Skin of body (tissue), 2 donors: Measurements from ENCODE around the gene RSAD1. TPM values are rescaled to one million over a fixed set of nuclear protein-coding genes. Genes with fewer than 3 reads are reported as not detected.

Experiments used
- DNase-seq: peaks from one replicate; lab custom pipeline; 2025; lab: John Stamatoyannopoulos, UW
- total RNA-seq: library from RNA; depleted of rRNA; stranded (reverse); fragments of >200 nt; gene quantifications from one replicate; pipeline ENCODE4 v1.2.3, GENCODE V29; 2014

Gene RSAD1
- total RNA-seq, 1 donor from 2014 or later = 19.4 TPM

- no peak for DNase-seq
These were observed 20.4 kb upstream of the RSAD1 start for GRCh38 chr17:50458270-50458669.

GRCh38 chr17:50458701-50459676, 19.7 kb upstream of the RSAD1 start:
- DNase-seq = no peak

- no peak for DNase-seq
These were observed 18.9 kb upstream of the RSAD1 start for GRCh38 chr17:50459756-50460155.

GRCh38 chr17:50460831-50461526, 17.7 kb upstream of the RSAD1 start:
- no peak for DNase-seq

- no peak for DNase-seq
These were observed 17.0 kb upstream of the RSAD1 start for GRCh38 chr17:50461550-50462132.

DNA sequence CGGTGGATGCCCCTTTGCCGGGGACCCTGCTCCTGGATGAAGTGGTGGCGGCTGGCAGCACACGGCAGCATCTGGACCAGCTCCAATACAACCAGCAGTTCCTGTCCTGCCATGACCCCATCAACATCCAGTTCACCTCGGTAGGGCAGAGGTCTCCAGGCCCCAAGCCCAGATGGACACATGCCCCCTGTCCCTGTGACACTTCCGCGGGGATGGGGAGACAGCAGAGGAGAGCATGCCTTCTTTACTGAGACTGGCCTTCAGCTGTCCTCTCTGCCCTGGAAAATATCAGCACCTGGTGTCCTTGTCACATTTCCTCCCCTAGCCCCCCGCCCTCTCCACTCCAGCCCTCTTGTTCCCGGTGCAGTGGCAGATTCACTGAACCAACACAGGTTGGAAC, 16.2 kb upstream of the RSAD1 start:
- no peak for DNase-seq

- DNase-seq = no peak
These were observed 14.5 kb upstream of the RSAD1 start for GRCh38 chr17:50464121-50464520.

GRCh38 chr17:50464736-50465135, 13.9 kb upstream of the RSAD1 start:
- DNase-seq = no peak

DNA sequence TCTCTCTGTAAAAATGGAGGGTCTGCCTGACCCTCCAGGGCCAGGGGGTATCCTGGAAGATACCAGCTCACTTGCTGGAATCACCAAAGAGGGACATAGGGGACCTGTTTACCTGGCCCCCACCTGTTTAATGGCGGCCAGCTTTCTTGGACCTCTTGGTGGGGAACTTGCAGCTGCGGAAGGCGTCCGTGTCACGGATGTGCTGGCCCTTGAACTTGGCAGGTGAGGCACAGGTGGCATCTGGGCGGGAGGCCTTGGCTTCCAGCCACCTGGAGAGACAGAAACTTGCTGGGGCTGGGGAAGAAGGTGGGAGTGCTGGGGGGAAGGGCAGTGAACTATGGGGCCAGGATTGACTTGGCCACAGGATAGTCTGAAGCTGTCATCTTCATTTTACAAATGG, 13.5 kb upstream of the RSAD1 start:
- no peak for DNase-seq

DNA sequence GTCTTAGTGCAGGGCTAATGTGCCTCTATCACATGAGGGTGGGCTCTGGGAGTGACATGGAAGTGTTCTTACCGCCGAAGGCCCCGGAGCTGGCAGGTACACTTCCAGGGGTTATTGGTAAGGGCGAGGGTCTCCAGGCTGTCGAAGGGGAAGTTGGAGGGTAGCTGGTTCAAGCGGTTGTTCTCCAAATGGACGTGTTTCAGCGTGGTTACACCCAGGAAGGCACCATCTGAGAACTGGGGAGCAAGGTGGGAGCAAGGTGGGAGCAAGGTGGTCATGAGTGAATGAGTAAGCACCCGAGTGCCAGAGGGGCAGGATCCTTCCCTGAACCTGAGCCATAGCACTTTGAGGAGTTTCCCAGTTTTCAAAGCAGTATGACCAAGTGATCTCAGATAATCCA, 13.0 kb upstream of the RSAD1 start:
- DNase-seq = no peak

DNA sequence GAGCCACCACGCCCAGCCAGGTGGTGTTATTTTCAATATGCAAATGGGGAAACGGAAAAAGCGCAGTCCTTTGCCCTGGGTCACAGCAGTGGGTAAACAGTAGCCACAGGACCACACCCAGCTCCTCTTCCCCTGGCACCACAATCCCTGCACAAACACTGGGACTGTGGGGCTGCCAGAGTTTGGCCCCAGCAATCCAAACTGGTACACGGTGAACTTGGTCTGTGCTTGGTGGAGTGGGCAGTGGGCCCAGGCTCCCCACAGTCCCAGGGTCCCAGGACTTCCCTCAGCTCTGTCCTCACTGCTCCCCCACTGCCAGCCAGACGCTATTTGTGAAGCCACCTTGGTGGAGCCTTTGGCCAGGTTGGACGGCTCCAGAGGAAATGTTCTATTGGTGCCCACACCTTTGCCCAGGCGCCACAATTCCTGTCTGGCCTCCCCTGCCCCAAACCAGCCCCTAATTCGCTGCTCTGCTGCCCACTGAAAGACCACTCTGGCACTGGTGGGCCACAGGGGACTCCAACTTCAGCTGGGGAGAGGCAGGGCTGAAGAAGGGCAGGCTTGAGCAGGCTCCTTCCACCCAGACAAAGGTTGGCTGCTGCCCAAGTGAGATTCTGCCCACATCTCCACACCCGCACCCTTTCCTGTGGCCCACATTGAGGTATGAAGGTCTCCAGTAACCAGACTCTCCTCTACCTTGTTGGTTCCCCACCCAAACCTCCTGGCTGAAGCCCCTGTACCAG, 12.1 kb upstream of the RSAD1 start:
- no peak for DNase-seq

- DNase-seq = no peak
These were observed 11.4 kb upstream of the RSAD1 start for GRCh38 chr17:50467114-50467854.

DNA sequence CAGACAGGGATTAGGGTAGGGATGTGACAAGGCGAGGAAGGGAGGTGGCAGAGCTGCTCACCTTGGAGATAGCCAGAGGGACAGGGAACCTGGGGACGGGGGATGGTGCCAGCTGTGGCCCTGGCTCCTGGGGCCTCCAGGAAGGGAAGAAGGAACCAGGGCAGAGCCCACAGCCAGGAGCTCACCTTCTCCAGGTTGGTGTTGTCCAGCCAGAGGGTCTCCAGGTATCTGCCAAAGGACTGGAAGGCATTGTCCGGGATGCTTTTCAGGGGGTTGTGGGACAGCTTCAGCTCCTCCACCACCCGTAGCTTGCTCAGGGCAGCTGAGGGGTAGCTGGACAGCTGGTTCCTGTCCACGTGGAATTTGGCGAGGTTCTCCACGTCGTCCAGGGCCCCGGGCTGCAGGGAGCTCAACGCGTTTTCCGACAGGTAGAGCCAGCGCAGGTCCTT, 10.8 kb upstream of the RSAD1 start:
- DNase-seq = no peak

DNA sequence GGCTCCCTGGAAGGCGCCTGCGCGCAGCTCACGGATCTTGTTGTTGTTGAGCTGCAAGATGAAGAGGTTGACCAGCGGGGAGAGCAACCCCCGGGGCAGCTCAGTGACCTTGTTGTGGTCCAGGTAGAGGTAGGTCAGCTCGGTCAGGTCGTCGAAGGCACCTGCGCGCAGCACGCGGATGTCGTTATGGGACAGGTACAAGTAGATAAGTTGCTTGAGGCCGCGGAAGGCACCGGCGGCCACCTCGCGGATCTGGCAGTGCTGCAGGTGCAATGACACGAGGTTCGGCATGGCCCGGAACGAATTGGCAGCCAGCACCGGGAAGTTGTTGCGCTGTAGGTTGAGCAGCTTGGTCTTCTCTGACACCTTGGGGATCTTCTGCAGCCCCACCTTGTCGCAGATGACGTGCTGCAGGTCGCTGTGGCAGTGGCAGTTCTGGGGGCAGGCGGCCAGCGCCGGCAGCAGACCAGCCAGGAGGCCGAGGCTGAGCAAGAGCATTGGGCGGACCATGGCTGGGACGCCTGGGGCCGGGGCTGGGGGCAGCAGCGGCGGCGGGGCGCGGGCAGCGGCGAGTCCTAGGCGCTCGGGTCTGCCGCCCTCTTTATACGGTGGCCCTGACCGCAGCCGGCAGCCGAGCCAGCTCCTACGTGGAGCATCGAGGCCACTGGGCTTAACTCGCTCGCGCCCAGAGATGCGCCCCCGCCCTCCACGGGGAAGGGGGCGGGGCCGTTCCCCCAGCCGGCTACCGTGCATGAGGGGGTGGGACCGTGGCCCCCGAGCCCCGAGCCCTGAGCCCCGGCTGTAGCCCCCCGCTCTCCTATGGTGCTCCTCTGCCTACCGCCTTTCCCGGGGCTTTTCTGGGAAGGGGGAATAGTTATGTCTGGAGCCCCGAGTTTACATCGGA, 10.1 kb upstream of the RSAD1 start, which contains the start of gene CHAD:
CHAD (minus strand) TSS at position 577 of the 904 bp plus-strand sequence; CDS start at position 510, 67 bp downstream.
- DNase-seq = no peak

DNA sequence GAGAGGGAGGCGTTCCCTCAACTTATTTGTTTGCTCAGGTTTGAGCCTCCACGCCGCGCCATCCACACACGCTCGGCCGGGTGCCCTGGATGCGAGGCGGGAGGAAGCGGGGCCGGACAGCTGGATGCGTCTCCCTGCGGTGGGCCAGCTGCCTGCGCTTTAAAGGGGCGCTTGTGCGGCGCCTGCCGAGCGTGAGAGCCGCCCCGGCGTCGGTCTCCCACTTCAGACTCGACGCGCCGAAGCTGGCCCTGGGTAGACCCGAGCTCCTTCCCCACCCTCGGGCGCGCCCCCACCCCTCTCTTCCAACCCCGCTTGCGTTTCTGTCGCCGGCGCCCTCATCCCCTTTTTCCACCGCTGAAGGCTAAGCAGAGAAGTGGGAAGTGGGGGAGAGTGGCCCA, 9.5 kb upstream of the RSAD1 start:
- no peak for DNase-seq

DNA sequence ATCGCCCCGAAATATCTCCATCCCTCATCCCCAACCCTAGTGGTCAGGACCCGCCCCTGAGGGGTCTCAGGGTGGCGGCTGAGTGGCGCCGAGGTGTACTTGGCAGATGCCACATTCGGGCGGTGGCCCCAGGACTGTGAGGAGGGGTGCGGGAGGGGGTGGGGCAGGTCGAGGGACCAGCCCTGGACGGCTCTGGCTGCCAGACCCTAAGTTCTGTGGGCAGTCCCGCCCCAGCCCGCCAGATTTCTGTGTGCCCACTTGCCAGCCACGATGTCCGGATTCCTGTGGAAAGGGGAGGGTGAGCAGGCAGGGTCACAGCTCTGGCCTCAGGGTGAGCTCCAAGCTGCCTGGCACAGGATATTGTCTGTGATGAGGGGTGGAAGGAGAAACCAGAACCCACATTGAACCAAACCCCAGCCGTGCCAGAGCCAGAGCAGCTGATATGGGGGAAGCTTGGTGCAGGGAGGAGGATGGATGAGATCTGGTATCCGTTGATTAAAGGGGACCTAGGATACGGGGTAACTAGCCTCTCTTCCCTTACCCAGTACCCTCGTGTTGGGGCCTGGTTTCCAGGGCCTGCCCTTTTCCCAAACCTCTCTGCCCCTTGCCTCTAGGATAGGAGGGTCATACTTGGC, 8.9 kb upstream of the RSAD1 start:
- no peak for DNase-seq

DNA sequence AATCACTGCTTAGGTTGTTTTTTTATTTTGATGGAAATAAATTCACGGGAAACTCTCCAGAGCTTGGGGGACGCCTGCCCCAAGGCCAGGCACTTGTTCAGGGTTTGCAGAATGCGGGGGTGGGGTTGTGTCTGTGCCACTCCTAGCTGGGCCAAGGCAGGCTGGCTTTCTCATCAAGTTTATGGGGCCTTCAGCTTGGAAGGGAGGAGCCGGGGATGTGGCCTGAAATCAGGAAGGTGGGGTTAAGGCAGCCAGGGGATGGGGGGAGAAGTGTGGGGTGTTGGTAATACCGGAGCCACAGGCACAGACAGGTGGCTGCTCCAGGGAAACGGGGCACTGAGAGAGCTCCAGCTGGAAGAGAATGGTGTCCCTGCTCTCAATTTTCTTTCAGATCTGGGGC, 8.2 kb upstream of the RSAD1 start:
- DNase-seq = no peak

GRCh38 chr17:50471009-50471905, 7.4 kb upstream of the RSAD1 start:
- no peak for DNase-seq
